RKO (cell line): ENCODE data around the gene CLCN1.
A peak's percentile ranks its signal among the peaks of the same experiment; 100 is the strongest.

Experiments used
- DNase-seq: peaks from one replicate; pipeline ENCODE4 v3.0.0-alpha.2; 2016; ENCODE audit warnings: low spot score

The CLCN1 gene

GRCh38 chr7:143363016-143363937 lies 47.4 kb downstream of the CLCN1 start:
- DNase-seq = no peak

GRCh38 chr7:143367972-143368371 lies 52.1 kb downstream of the CLCN1 start:
- DNase-seq = peak; percentile 66

- no peak for DNase-seq
Observed at GRCh38 chr7:143368387-143368786, 52.5 kb downstream of the CLCN1 start.

GRCh38 chr7:143369678-143370651 lies 54.1 kb downstream of the CLCN1 start:
- no peak for DNase-seq

- DNase-seq = peak; percentile 66
Observed at GRCh38 chr7:143372070-143372469, 56.2 kb downstream of the CLCN1 start.

- DNase-seq = peak; percentile 26
Observed at GRCh38 chr7:143373255-143373794, 57.4 kb downstream of the CLCN1 start.

GRCh38 chr7:143374561-143374960 lies 58.6 kb downstream of the CLCN1 start:
- DNase-seq = no peak

- peak; percentile 18 for DNase-seq
Observed at GRCh38 chr7:143375298-143376034, 59.6 kb downstream of the CLCN1 start.

GRCh38 chr7:143376396-143376795 lies 60.5 kb downstream of the CLCN1 start:
- no peak for DNase-seq

- peak; percentile 58 for DNase-seq
Observed at GRCh38 chr7:143379611-143380259, 63.8 kb downstream of the CLCN1 start.

GRCh38 chr7:143380260-143380645 lies 64.3 kb downstream of the CLCN1 start:
- DNase-seq = peak; percentile 90

- DNase-seq = peak; percentile 97
Observed at GRCh38 chr7:143380646-143381426, 64.9 kb downstream of the CLCN1 start, which contains the start of gene ZYX. ZYX (plus strand) TSS chr7:143381345; CDS start chr7:143381572, 227 bp downstream.

GRCh38 chr7:143381427-143382125 lies 65.7 kb downstream of the CLCN1 start:
- DNase-seq = peak; percentile 53

GRCh38 chr7:143382126-143382790 lies 66.3 kb downstream of the CLCN1 start:
- peak; percentile 50 for DNase-seq

GRCh38 chr7:143382791-143383641 lies 67.1 kb downstream of the CLCN1 start:
- peak; percentile 20 for DNase-seq

- peak; percentile 34 for DNase-seq
Observed at GRCh38 chr7:143383642-143383957, 67.7 kb downstream of the CLCN1 start.

- peak; percentile 90 for DNase-seq
Observed at GRCh38 chr7:143384148-143384547, 68.2 kb downstream of the CLCN1 start.
